ENCODE results near the gene TBC1D3I. TPM values are rescaled to one million over a fixed set of nuclear protein-coding genes. Genes with fewer than 3 reads are reported as not detected.
"Not testable (repeated sequence)": the region's sequence is repeated elsewhere in the genome, so short reads cannot be mapped to it uniquely, and the experiment has no call there.

Gene TBC1D3I
- total RNA-seq, 5 donors from 2014 or later (not counting 1 experiment from before 2014, with no cell fraction given), result 0.30 to 1.1 (median 0.61) TPM; not detected in 1

DNA sequence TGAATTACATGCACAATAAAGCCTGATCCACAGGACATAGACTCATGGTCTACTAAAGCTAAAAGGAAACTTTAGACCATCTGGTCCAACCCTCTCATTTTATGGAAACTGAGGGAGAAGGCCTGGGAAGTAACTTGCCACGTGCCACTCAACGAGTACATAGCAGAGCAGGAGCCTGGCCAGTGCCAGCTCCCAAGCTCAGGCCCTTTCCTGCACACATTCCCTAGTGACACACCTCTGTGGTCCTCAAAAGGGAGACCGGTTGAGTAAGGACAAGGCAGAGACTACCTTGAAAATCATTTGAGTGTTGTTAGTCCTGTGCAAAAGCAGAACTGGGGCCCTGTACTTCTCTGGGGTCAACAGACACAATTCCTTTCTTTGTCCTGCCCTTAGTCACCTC, 50.7 kb downstream of the TBC1D3I start:
- H3K9me3 Mint-ChIP-seq, result peaks cover 0 to 4% (median 0%) of the 10 kb centered on the region in 3 donors
- ChIA-PET POLR2A (no interaction called here), CTCF (no interaction called here)
- no peaks in the 10 kb centered on the region for H3K9me3 ChIP-seq
- no peak overlapping the region for H3K4me3 ChIP-seq (ENCODE audit: control insufficient read depth in 1 of 2, extremely low read depth in 1 of 2, low read length in 1 of 2)
- WGBS (ENCODE audit: insufficient coverage), result 100% methylated on average over 1 of the region's 3 CpGs
- H3K4me1 Mint-ChIP-seq, result peaks cover 0 to 34% (median 6%) of the 10 kb centered on the region in 3 donors
- peaks cover 26 to 34% of the 10 kb centered on the region in 2 donors for H3K27me3 Mint-ChIP-seq
- DNase-seq (no peak), ATAC-seq (replicated peaks in 1 of 4) (no peak)
- H3K36me3 ChIP-seq (ENCODE audit: control insufficient read depth in 2 of 2, extremely low read depth in 1 of 2, insufficient read depth in 1 of 2, low read length in 1 of 2), result no peaks in the 10 kb centered on the region
- no peaks in the 10 kb centered on the region for H3K36me3 Mint-ChIP-seq
- H3K27me3 ChIP-seq (replicated peaks in 1 of 2; ENCODE audit: control insufficient read depth in 2 of 2, extremely low read depth in 1 of 2, insufficient read depth in 2 of 2, low read length in 1 of 2), result peaks cover 0 to 2% of the 10 kb centered on the region in 2 experiments
- peaks cover 0 to 71% of the 10 kb centered on the region in 2 experiments for H3K4me1 ChIP-seq (ENCODE audit: control insufficient read depth in 1 of 2, extremely low read depth in 1 of 2, insufficient read depth in 2 of 2, low read length in 2 of 2)
- H3K27ac Mint-ChIP-seq, result no peak overlapping the region
- no peak overlapping the region for H3K4me3 Mint-ChIP-seq
- H3K27ac ChIP-seq (ENCODE audit: low read length), result no peak overlapping the region

DNA sequence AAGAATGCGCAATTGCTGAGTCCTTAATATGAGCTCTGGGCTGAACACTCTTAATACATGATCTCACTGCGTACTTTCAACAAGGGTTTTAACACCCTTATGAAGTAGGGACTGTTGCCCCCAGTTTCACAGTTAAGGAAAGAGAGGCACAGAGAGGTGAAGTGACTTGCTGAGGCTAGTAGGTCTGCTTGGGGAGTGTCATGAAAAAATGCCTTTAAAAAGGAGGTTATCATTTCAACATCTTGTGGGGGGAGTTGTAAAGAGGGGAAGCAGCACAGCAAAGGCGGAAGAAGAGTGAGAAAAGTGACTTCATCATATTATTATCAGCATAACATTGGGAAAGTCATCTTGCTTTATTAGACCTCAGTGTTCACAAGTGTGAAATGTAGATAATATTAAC, 51.4 kb downstream of the TBC1D3I start:
- H3K9me3 ChIP-seq, result no peaks in the 10 kb centered on the region
- H3K27ac ChIP-seq (ENCODE audit: low read length), result no peak overlapping the region
- WGBS (ENCODE audit: insufficient coverage), result no CpG with 5 or more reads among the region's 3 CpGs
- Mint-ChIP-seq H3K9me3 (peaks cover 0 to 3% (median 0%) of the 10 kb centered on the region in 3 donors), H3K27me3 (peaks cover 20 to 33% of the 10 kb centered on the region in 2 donors), H3K4me3 (no peak overlapping the region), H3K36me3 (no peaks in the 10 kb centered on the region), H3K4me1 (peaks cover 0 to 34% (median 6%) of the 10 kb centered on the region in 3 donors), H3K27ac (peak overlapping the region in 1 of 2 donors; percentile 29)
- ATAC-seq (replicated peaks in 1 of 4) (no peak), DNase-seq (peak in 1 of 35 experiments; percentile 36)
- no peaks in the 10 kb centered on the region for H3K36me3 ChIP-seq (ENCODE audit: control insufficient read depth in 2 of 2, extremely low read depth in 1 of 2, insufficient read depth in 1 of 2, low read length in 1 of 2)
- peaks cover 0 to 2% of the 10 kb centered on the region in 2 experiments for H3K27me3 ChIP-seq (replicated peaks in 1 of 2; ENCODE audit: control insufficient read depth in 2 of 2, extremely low read depth in 1 of 2, insufficient read depth in 2 of 2, low read length in 1 of 2)
- no peak overlapping the region for H3K4me3 ChIP-seq (ENCODE audit: control insufficient read depth in 1 of 2, extremely low read depth in 1 of 2, low read length in 1 of 2)
- H3K4me1 ChIP-seq (ENCODE audit: control insufficient read depth in 1 of 2, extremely low read depth in 1 of 2, insufficient read depth in 2 of 2, low read length in 2 of 2), result peaks cover 0 to 71% of the 10 kb centered on the region in 2 experiments
- ChIA-PET CTCF (no interaction called here), POLR2A (no interaction called here)

DNA sequence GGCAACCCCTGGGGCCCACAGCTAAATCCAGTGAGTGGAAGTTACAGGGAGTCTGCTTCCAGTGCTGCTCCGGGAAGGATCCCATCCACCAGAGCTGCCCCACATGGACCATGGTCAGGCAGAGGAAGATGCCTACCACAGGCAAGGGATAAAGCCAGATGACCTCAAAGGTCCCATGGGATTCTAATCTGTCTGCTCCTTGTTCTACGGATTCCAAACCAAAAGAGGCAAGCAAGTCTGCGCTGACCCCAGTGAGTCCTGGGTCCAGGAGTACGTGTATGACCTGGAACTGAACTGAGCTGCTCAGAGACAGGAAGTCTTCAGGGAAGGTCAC, 52.1 kb downstream of the TBC1D3I start:
- H3K27me3 ChIP-seq (replicated peaks in 1 of 2; ENCODE audit: control insufficient read depth in 2 of 2, extremely low read depth in 1 of 2, insufficient read depth in 2 of 2, low read length in 1 of 2), result peaks cover 0 to 2% of the 10 kb centered on the region in 2 experiments
- Mint-ChIP-seq H3K9me3 (no peaks in the 10 kb centered on the region), H3K4me1 (peaks cover 0 to 36% (median 6%) of the 10 kb centered on the region in 3 donors), H3K27me3 (peaks cover 16 to 31% of the 10 kb centered on the region in 2 donors), H3K36me3 (no peaks in the 10 kb centered on the region), H3K27ac (no peak overlapping the region), H3K4me3 (no peak overlapping the region)
- CTCF ChIA-PET, result no interaction called here
- H3K9me3 ChIP-seq, result no peaks in the 10 kb centered on the region
- DNase-seq, result peak in 1 of 35 experiments; percentile 3
- ATAC-seq (replicated peaks in 1 of 4), result no peak
- POLR2A ChIA-PET, result no interaction called here
- no CpG with 5 or more reads among the region's 4 CpGs for WGBS (ENCODE audit: insufficient coverage)
- H3K36me3 ChIP-seq (ENCODE audit: control insufficient read depth in 2 of 2, extremely low read depth in 1 of 2, insufficient read depth in 1 of 2, low read length in 1 of 2), result no peaks in the 10 kb centered on the region
- no peak overlapping the region for H3K27ac ChIP-seq (ENCODE audit: low read length)
- H3K4me1 ChIP-seq (ENCODE audit: control insufficient read depth in 1 of 2, extremely low read depth in 1 of 2, insufficient read depth in 2 of 2, low read length in 2 of 2), result peaks cover 0 to 71% of the 10 kb centered on the region in 2 experiments
- no peak overlapping the region for H3K4me3 ChIP-seq (ENCODE audit: control insufficient read depth in 1 of 2, extremely low read depth in 1 of 2, low read length in 1 of 2)

DNA sequence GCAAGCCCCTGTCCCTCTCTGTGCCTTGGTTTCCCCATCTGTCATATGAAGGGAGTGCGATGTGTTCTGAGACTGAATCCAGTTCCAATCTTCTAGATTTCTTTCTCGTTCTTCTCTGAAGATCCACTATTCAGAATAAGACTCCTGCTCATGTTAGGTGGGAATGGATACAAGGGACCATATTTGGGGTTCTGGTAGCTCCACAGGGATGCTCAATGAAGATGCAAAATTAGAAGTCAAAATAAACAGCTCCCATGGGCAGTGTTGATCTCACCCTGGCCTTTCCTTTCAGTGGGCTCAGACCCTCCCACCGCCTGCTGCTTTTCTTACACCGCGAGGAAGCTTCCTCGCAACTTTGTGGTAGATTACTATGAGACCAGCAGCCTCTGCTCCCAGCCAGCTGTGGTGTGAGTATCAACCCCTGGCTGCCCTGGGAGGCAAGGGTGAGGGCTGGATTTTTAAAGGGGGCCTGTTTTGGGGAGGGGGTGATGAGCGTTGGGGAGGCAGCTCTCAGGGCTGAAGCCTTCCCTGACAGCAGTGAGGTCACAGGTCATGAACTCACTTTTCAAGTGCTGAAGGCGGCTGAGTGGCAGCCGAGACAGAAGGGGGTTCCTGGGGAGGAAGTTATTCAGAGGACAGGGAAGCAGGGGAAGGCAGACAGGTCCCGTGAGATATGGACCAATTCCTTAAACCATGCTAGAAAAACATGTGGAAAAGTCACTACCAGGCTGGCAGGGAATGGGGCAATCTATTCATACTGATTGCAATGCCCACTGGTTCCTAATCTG, 52.7 kb downstream of the TBC1D3I start:
- H3K9me3 Mint-ChIP-seq; H3K9me3 ChIP-seq; H3K27me3 ChIP-seq (replicated peaks in 1 of 2; ENCODE audit: control insufficient read depth in 2 of 2, extremely low read depth in 1 of 2, insufficient read depth in 2 of 2, low read length in 1 of 2); H3K36me3 Mint-ChIP-seq; H3K4me3 ChIP-seq (ENCODE audit: control insufficient read depth in 1 of 2, extremely low read depth in 1 of 2, low read length in 1 of 2); H3K27ac ChIP-seq (ENCODE audit: low read length); POLR2A ChIA-PET; H3K36me3 ChIP-seq (ENCODE audit: control insufficient read depth in 2 of 2, extremely low read depth in 1 of 2, insufficient read depth in 1 of 2, low read length in 1 of 2): not testable (repeated sequence)
- CTCF ChIA-PET, result interaction anchor here in 1 of 2 donors (0.5 kb wide), 1 partner anchor 1006 kb away, joined by 4 read pairs; no protein-coding TSS in a partner anchor
- H3K4me3 Mint-ChIP-seq, result peak overlapping the region in 2 of 3 donors; percentile 28 to 44
- peaks cover 0 to 40% (median 6%) of the 10 kb centered on the region in 3 donors for H3K4me1 Mint-ChIP-seq
- DNase-seq (peak in 3 of 35 experiments; percentile 3 to 37 (median 31)), ATAC-seq (replicated peaks in 1 of 4) (peak in 1 of 4 experiments; percentile 15)
- peaks cover 0 to 73% of the 10 kb centered on the region in 2 experiments for H3K4me1 ChIP-seq (ENCODE audit: control insufficient read depth in 1 of 2, extremely low read depth in 1 of 2, insufficient read depth in 2 of 2, low read length in 2 of 2)
- WGBS (ENCODE audit: insufficient coverage), result no CpG with 5 or more reads among the region's 10 CpGs
- H3K27ac Mint-ChIP-seq, result peak overlapping the region; percentile 72 to 78
- H3K27me3 Mint-ChIP-seq, result peaks cover 18 to 37% of the 10 kb centered on the region in 2 donors

DNA sequence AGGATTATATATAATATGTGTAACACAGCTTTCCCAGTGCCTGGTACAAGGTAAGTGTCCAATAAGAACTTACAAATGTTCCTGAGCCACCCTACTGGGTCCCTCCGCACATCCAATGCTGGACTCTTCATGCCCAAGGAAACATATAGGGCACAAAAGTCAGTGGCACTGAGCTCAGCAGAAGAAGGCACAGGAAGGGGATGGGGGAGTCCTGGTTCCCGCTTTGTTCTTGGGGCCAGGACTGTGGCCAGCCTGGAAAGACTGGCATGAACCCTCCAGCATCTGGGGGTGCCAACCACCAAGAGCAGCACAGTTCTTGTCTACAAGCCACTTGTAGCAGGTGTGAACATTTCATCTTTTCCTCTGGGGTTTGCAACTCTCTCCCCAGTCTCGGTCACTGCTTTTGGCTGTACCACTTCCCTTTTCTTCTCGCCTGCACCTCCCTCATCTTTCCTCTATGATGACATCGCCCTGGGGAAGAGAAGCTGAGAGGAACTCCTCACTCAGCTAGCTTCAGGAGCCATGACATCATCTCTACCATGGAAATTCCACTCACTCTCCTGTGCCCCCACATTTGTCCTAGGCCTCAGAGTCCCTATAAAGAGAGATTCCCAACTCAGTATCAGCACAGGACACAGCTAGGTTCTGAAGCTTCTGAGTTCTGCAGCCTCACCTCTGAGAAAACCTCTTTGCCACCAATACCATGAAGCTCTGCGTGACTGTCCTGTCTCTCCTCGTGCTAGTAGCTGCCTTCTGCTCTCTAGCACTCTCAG, 53.7 kb downstream of the TBC1D3I start, which contains the start of gene CCL4L2:
Gene CCL4L2, plus strand, starts transcription at position 625 of the 773 bp plus-strand sequence.
- H3K9me3 ChIP-seq; H3K36me3 ChIP-seq (ENCODE audit: control insufficient read depth in 2 of 2, extremely low read depth in 1 of 2, insufficient read depth in 1 of 2, low read length in 1 of 2); H3K27ac ChIP-seq (ENCODE audit: low read length); POLR2A ChIA-PET; H3K9me3 Mint-ChIP-seq; H3K36me3 Mint-ChIP-seq; CTCF ChIA-PET; H3K27me3 ChIP-seq (replicated peaks in 1 of 2; ENCODE audit: control insufficient read depth in 2 of 2, extremely low read depth in 1 of 2, insufficient read depth in 2 of 2, low read length in 1 of 2): not testable (repeated sequence)
- Mint-ChIP-seq H3K4me3 (peak within 1 kb of the TSS in 2 of 3 donors; percentile 28 to 44), H3K27ac (peak within 1 kb of the TSS; percentile 72 to 78), H3K27me3 (peaks cover 18 to 42% of the 10 kb centered on the region in 2 donors), H3K4me1 (peaks cover 0 to 50% (median 9%) of the 10 kb centered on the region in 3 donors)
- DNase-seq (peak in 5 of 35 experiments; percentile 11 to 52 (median 25)), ATAC-seq (replicated peaks in 1 of 4) (peak; percentile 31 to 71 (median 58))
- H3K4me3 ChIP-seq (ENCODE audit: control insufficient read depth in 1 of 2, extremely low read depth in 1 of 2, low read length in 1 of 2), result peak within 1 kb of the TSS in 1 of 2 donors; percentile 12
- no CpG with 5 or more reads among the region's 7 CpGs for WGBS (ENCODE audit: insufficient coverage)
- H3K4me1 ChIP-seq (ENCODE audit: control insufficient read depth in 1 of 2, extremely low read depth in 1 of 2, insufficient read depth in 2 of 2, low read length in 2 of 2), result peaks cover 0 to 71% of the 10 kb centered on the region in 2 experiments

DNA sequence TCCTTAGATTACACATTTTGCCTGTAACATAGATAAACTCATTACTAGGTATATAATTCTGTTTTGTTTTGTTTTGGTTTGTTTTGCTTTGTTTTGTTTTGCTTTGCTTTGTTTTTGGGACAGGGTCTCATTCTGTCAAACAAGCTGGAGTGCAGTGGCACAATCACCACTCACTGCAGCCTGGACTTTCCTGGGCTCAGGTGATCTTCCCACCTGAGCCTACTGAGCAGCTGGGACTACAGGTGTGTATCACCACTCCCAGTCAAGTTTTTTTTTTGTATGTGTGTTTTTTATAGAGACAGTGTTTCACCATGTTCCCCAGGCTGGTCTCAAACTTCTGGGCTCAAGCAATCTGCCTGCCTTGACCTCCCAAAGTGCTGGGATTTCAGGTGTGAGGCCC, 54.8 kb downstream of the TBC1D3I start:
- CTCF ChIA-PET, result interaction anchor here in 1 of 2 donors (0.7 kb wide), 1 partner anchor 9 kb away, joined by 3 read pairs; no protein-coding TSS in a partner anchor
- peaks cover 14 to 36% of the 10 kb centered on the region in 2 donors for H3K27me3 Mint-ChIP-seq
- Histone ChIP-seq H3K27me3 (replicated peaks in 1 of 2; ENCODE audit: control insufficient read depth in 2 of 2, extremely low read depth in 1 of 2, insufficient read depth in 2 of 2, low read length in 1 of 2) (peaks cover 0 to 2% of the 10 kb centered on the region in 2 experiments), H3K36me3 (ENCODE audit: control insufficient read depth in 2 of 2, extremely low read depth in 1 of 2, insufficient read depth in 1 of 2, low read length in 1 of 2) (no peaks in the 10 kb centered on the region), H3K4me1 (ENCODE audit: control insufficient read depth in 1 of 2, extremely low read depth in 1 of 2, insufficient read depth in 2 of 2, low read length in 2 of 2) (peaks cover 0 to 64% of the 10 kb centered on the region in 2 experiments), H3K27ac (ENCODE audit: low read length) (no peak overlapping the region), H3K9me3 (no peaks in the 10 kb centered on the region), H3K4me3 (ENCODE audit: control insufficient read depth in 1 of 2, extremely low read depth in 1 of 2, low read length in 1 of 2) (no peak overlapping the region)
- H3K27ac Mint-ChIP-seq, result no peak overlapping the region
- ATAC-seq (replicated peaks in 1 of 4), result no peak
- no peak overlapping the region for H3K4me3 Mint-ChIP-seq
- POLR2A ChIA-PET, result no interaction called here
- no peaks in the 10 kb centered on the region for H3K36me3 Mint-ChIP-seq
- no peaks in the 10 kb centered on the region for H3K9me3 Mint-ChIP-seq
- no peak for DNase-seq
- peaks cover 0 to 46% (median 9%) of the 10 kb centered on the region in 3 donors for H3K4me1 Mint-ChIP-seq

Data from T-cell (primary cell).